ENCODE measurements around the gene FOXP4. TPM values are rescaled to one million over a fixed set of nuclear protein-coding genes. Genes with fewer than 3 reads are reported as not detected.

The FOXP4 gene
- total RNA-seq, 4 donors from 2014 or later = 2.4 to 15.1 (median 4.9) TPM

GRCh38 chr6:41555326-41556300 is 9.4 kb downstream of the FOXP4 start:
- TF ChIP-seq CTCF (IDR thresholded peaks at IDR 0.05; ENCODE audit: low read depth) = no peak

GRCh38 chr6:41557335-41557734 is 11.2 kb downstream of the FOXP4 start:
- TF ChIP-seq CTCF (IDR thresholded peaks at IDR 0.05; ENCODE audit: low read depth) = no peak

- no peak for TF ChIP-seq CTCF (IDR thresholded peaks at IDR 0.05; ENCODE audit: low read depth)
Observed at GRCh38 chr6:41558033-41558807, 12.0 kb downstream of the FOXP4 start.

GRCh38 chr6:41559655-41560427 is 13.7 kb downstream of the FOXP4 start:
- no peak for TF ChIP-seq CTCF (IDR thresholded peaks at IDR 0.05; ENCODE audit: low read depth)

GRCh38 chr6:41560431-41561192 is 14.4 kb downstream of the FOXP4 start:
- TF ChIP-seq CTCF (IDR thresholded peaks at IDR 0.05; ENCODE audit: low read depth) = no peak

GRCh38 chr6:41561416-41561815 is 15.2 kb downstream of the FOXP4 start:
- no peak for TF ChIP-seq CTCF (IDR thresholded peaks at IDR 0.05; ENCODE audit: low read depth)

Measured in subcutaneous adipose tissue (tissue), 4 donors.